GM12875 (cell line): Measurements from ENCODE around the gene EML6.

Experiments
- H3K4me3 ChIP-seq: one replicate; pipeline ENCODE4 v1.5.1; 2011; ENCODE audit warnings: low read depth, low read length, control low read depth
- CTCF ChIP-seq: IDR thresholded peaks from 2 replicates; pipeline ENCODE4 v1.5.1; 2011; ENCODE audit warnings: low read depth, mild to moderate bottlenecking, control low read depth, inconsistent platforms, low read length, moderate library complexity, borderline replicate concordance; ENCODE audit not compliant: insufficient read depth

Gene EML6

DNA sequence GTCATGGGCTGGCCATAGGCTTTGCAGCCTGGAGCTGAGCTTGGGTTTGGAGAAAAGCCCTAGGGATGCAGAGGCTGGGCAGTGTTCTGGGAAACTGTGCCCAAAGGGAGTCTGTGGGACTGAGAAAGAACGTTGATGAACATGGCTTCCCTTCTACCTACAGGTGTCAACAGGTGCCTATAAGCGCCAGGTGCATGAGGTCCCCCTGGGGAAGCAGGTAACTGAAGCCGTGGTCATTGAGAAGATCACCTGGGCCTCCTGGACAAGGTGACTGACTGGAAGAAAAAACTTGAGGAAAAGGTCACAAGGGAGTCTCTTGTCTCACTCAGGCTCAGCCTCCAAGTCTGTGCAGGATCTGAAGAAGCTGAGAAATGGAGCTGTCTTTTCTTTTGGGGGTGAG lies 243.4 kb downstream of the EML6 start:
- H3K4me3 ChIP-seq, result no peak overlapping the region
- TF ChIP-seq CTCF, result no peak

DNA sequence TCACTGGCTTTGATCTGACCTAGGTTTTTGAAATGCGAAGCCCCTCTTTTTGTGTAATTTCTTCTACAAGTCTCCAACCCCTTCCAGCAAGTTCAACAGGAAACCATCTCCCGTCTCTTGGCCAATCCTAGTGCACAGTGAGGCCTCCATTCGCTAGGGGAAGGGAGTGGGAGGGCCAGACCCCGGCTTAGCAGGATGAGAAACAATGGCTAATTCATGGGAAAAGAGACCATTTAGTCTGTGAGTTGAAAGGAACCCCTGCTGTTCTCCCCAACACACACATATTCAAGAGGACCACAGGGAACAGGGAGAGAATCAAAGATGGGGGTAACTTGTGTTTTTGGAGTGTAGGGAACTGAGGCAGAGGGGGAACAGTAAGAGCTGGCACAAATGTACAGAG lies 243.8 kb downstream of the EML6 start:
- TF ChIP-seq CTCF, result no peak
- H3K4me3 ChIP-seq, result no peak overlapping the region

GRCh38 chr2:54967759-54968365 lies 244.4 kb downstream of the EML6 start:
- TF ChIP-seq CTCF, result no peak

GRCh38 chr2:54968561-54969218 lies 245.2 kb downstream of the EML6 start:
- no peak overlapping the region for H3K4me3 ChIP-seq
- no peak for TF ChIP-seq CTCF

More at GRCh38 chr2:54967759-54968365, 244.4 kb downstream of the EML6 start:
- H3K4me3 ChIP-seq, result no peak overlapping the region

GRCh38 chr2:54969295-54969939 lies 246.0 kb downstream of the EML6 start:
- no peak overlapping the region for H3K4me3 ChIP-seq
- TF ChIP-seq CTCF, result no peak

- no peak for TF ChIP-seq CTCF
- H3K4me3 ChIP-seq, result no peak overlapping the region
Measured at GRCh38 chr2:54969940-54970338, 246.5 kb downstream of the EML6 start.

GRCh38 chr2:54975175-54975574 lies 251.7 kb downstream of the EML6 start:
- H3K4me3 ChIP-seq, result no peak overlapping the region
- no peak for TF ChIP-seq CTCF
